Peyer's patch (tissue), 4 donors: Measurements from ENCODE around the gene MIF4GD.

ENCODE experiments used
- CTCF ChIP-seq, 6 experiments: fragments of 450-650 bp in 4 of 6; fragments of 200-600 bp in 2 of 6; sonication (generic) in 1 of 6; IDR thresholded peaks; one replicate each; pipeline ENCODE4 v1.5.1; 2017 to 2019; ENCODE audit warnings: antibody characterized with exemption in 6 of 6, mild to moderate bottlenecking in 3 of 6, moderate library complexity in 1 of 6
- POLR2A ChIP-seq, 2 donors: fragments of 450-650 bp; IDR thresholded peaks; one replicate each; pipeline ENCODE4 v1.5.1; 2017; ENCODE audit warnings: antibody characterized with exemption in 2 of 2, mild to moderate bottlenecking in 2 of 2, moderate library complexity in 2 of 2

DNA sequence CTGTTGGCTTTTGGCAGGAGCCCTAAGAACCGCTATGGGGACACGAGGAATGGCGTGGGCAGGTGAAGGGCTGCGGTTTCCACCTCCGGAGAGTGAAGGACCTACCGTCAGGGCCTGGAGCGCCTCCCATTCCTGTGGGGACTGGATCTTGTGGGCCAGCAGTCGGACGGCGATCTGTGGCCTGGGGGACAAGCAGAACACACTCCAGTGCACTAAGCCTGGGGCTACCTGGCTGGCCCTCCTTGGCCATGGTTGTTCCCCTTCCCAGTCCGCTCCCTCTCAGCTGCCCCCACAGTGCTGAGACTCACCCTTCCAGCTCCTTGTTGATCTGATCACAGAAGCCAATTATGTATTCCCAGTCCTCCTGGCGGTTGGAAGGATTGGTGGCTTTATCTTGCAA, 24.6 kb downstream of the MIF4GD start:
- no peak for TF ChIP-seq POLR2A (IDR thresholded peaks at IDR 0.05)
- no peak for TF ChIP-seq CTCF (IDR thresholded peaks at IDR 0.05)
